ENCODE measurements around the gene HECTD4. TPM values are rescaled to one million over a fixed set of nuclear protein-coding genes. Genes with fewer than 3 reads are reported as not detected.
A peak's percentile ranks its signal among the peaks of the same experiment; 100 is the strongest.

HECTD4 gene
- total RNA-seq, 4 donors from 2014 or later = 53.7 to 168 (median 62.9) TPM

DNA sequence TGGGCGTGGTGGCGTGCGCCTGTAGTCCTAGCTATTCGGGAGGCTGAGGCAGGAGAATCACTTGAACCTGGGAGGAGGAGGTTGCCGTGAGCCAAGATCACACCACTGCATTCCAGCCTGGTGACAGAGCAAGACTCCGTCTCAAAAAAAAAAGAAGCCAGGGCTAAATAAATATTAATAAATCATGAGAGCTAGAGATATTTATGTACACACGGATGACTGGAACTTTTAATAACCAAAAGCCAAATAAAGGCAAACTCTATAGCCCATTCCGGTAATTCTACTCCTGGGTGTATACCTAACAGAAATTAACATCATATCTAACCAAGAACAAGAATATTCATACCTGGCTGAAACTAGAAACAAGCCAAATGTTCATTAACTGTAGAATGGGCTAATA, 264.5 kb downstream of the HECTD4 start:
- DNase-seq (ENCODE audit: low spot score in 2 of 2) = peak in 1 of 2 donors; percentile 28
- H3K4me1 ChIP-seq = peaks cover 37% of the 10 kb centered on the region
- H3K9me3 ChIP-seq = no peaks in the 10 kb centered on the region
- no peaks in the 10 kb centered on the region for H3K27me3 ChIP-seq
- H3K4me3 ChIP-seq = no peak overlapping the region
- H3K27ac ChIP-seq = no peak overlapping the region
- TF ChIP-seq EP300 (IDR thresholded peaks at IDR 0.05) (no peak), POLR2A (IDR thresholded peaks at IDR 0.05) (no peak), POLR2AphosphoS5 (IDR thresholded peaks at IDR 0.05) (no peak)
- TF ChIP-seq, protein P1, sequence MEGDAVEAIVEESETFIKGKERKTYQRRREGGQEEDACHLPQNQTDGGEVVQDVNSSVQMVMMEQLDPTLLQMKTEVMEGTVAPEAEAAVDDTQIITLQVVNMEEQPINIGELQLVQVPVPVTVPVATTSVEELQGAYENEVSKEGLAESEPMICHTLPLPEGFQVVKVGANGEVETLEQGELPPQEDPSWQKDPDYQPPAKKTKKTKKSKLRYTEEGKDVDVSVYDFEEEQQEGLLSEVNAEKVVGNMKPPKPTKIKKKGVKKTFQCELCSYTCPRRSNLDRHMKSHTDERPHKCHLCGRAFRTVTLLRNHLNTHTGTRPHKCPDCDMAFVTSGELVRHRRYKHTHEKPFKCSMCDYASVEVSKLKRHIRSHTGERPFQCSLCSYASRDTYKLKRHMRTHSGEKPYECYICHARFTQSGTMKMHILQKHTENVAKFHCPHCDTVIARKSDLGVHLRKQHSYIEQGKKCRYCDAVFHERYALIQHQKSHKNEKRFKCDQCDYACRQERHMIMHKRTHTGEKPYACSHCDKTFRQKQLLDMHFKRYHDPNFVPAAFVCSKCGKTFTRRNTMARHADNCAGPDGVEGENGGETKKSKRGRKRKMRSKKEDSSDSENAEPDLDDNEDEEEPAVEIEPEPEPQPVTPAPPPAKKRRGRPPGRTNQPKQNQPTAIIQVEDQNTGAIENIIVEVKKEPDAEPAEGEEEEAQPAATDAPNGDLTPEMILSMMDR (IDR thresholded peaks at IDR 0.05) = no peak
- no peaks in the 10 kb centered on the region for H3K36me3 ChIP-seq
- WGBS = 72% methylated on average over 8 of the region's 8 CpGs

- peak; percentile 70 for DNase-seq (ENCODE audit: low spot score in 2 of 2)
- no peak for TF ChIP-seq POLR2AphosphoS5 (IDR thresholded peaks at IDR 0.05)
- TF ChIP-seq, protein P1 (IDR thresholded peaks at IDR 0.05) = no peak
- no peaks in the 10 kb centered on the region for H3K36me3 ChIP-seq
- 52% methylated on average over 7 of the region's 7 CpGs for WGBS
- H3K27ac ChIP-seq = peak overlapping the region; percentile 78
- H3K4me3 ChIP-seq = no peak overlapping the region
- H3K4me1 ChIP-seq = peaks cover 34% of the 10 kb centered on the region
- no peaks in the 10 kb centered on the region for H3K27me3 ChIP-seq
- no peaks in the 10 kb centered on the region for H3K9me3 ChIP-seq
These were observed 265.8 kb downstream of the HECTD4 start for GRCh38 chr12:112116232-112117060.

DNA sequence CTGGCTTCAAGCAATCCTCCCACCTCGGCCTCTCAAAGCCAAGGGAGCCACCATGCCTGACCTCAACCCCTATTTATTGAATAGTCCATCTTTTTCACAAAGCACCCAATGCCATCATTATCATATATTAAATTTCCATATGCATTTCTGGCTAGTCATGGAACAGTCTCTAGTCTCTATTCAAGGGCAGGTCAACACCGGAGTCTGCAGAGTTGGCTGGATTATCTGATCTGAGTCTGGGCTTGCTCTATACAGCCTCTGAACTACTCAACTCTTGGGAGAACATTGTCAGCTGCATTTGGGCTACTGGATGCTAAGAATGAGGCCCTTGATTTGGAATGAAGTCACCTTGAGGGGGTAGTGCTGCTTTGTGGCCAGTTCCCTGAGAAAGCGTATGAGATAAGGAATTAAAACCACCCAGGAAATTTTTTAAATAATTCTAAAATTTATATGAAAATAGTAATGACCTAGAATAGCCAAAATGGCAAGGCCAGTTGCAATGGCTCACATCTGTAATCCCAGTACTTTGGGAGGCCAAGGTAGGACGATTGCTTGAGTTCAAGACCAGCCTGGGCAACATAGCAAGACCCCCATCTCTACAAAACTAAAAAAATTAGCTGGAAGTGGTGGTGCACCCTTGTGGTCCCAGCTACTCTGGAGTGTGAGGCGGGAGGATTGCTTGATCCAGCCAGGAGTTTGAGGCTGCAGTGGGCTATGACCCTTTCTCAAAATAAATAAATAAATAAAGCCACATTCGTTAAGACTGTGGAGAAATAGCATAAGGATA, 266.8 kb downstream of the HECTD4 start:
- Histone ChIP-seq H3K36me3 (no peaks in the 10 kb centered on the region), H3K27ac (no peak overlapping the region), H3K27me3 (no peaks in the 10 kb centered on the region), H3K9me3 (no peaks in the 10 kb centered on the region), H3K4me1 (peaks cover 39% of the 10 kb centered on the region), H3K4me3 (no peak overlapping the region)
- 80% methylated on average over 6 of the region's 6 CpGs for WGBS
- peak; percentile 6 to 15 for DNase-seq (ENCODE audit: low spot score in 2 of 2)
- TF ChIP-seq, protein P1 (IDR thresholded peaks at IDR 0.05) = no peak
- TF ChIP-seq POLR2AphosphoS5 (IDR thresholded peaks at IDR 0.05) (no peak), EP300 (IDR thresholded peaks at IDR 0.05) (no peak), POLR2A (IDR thresholded peaks at IDR 0.05) (no peak)

GRCh38 chr12:112112409-112113133, 269.7 kb downstream of the HECTD4 start:
- DNase-seq (ENCODE audit: low spot score in 2 of 2) = peak; percentile 44 to 52
- H3K4me3 ChIP-seq = no peak overlapping the region
- no peaks in the 10 kb centered on the region for H3K36me3 ChIP-seq
- TF ChIP-seq, protein P1 (IDR thresholded peaks at IDR 0.05) = no peak
- TF ChIP-seq EP300 (IDR thresholded peaks at IDR 0.05) = no peak
- no peak for TF ChIP-seq POLR2A (IDR thresholded peaks at IDR 0.05)
- peak in 1 of 3 donors; percentile 18 for TF ChIP-seq POLR2AphosphoS5 (IDR thresholded peaks at IDR 0.05)
- peaks cover 49% of the 10 kb centered on the region for H3K4me1 ChIP-seq
- peak overlapping the region; percentile 66 for H3K27ac ChIP-seq
- H3K9me3 ChIP-seq = no peaks in the 10 kb centered on the region
- WGBS = 64% methylated on average over 6 of the region's 6 CpGs
- H3K27me3 ChIP-seq = no peaks in the 10 kb centered on the region

All from suprapubic skin (tissue), 4 donors.